Measurements from ENCODE around the gene CNTNAP2. TPM values are rescaled to one million over a fixed set of nuclear protein-coding genes. Genes with fewer than 3 reads are reported as not detected.

CNTNAP2 gene
- total and polyA plus RNA-seq, 2 of the 13 experiments (the other 11 are each of a cell fraction or from before 2014, with no cell fraction given): 0.40 to 0.42 TPM

- Histone ChIP-seq H3K4me3 (replicated peaks in 1 of 3; ENCODE audit: insufficient read depth in 1 of 3, low read depth in 2 of 3, low read length in 3 of 3) (no peak overlapping the region), H3K4me1 (ENCODE audit: insufficient read depth, low read length) (no peaks in the 10 kb centered on the region), H3K27ac (ENCODE audit: extremely low read length, insufficient read depth, low read length) (no peak overlapping the region), H3K27me3 (ENCODE audit: control insufficient read depth in 1 of 2, insufficient read depth in 2 of 2, low read length in 2 of 2) (no peaks in the 10 kb centered on the region), H3K9me3 (ENCODE audit: low read length) (peaks cover 17% of the 10 kb centered on the region; the same call in 1 of the 2 replicates), H3K4me2 (ENCODE audit: low read depth, low read length) (no peak overlapping the region), H2AFZ (ENCODE audit: low read length) (no peak overlapping the region), H3K79me2 (ENCODE audit: insufficient read depth, low read length) (no peaks in the 10 kb centered on the region), H4K20me1 (ENCODE audit: insufficient read depth, low read length) (no peaks in the 10 kb centered on the region), H3K36me3 (replicated peaks in 1 of 2; ENCODE audit: control insufficient read depth in 1 of 2, insufficient read depth in 2 of 2, low read length in 2 of 2) (no peaks in the 10 kb centered on the region), H3K9ac (ENCODE audit: insufficient read depth, low read depth, low read length) (no peak overlapping the region)
- TF ChIP-seq HDAC6 (IDR thresholded peaks at IDR 0.05; ENCODE audit: low read depth, low read length): no peak
- TF ChIP-seq NFIC (IDR thresholded peaks at IDR 0.05; ENCODE audit: low read length): no peak
- no peak for TF ChIP-seq SNRNP70 (IDR thresholded peaks at IDR 0.05; ENCODE audit: low read depth, low read length)
- TF ChIP-seq ZNF354B (CRISPR knock-in tag; IDR thresholded peaks at IDR 0.05): no peak
- no peak for TF ChIP-seq ERF (CRISPR knock-in tag; IDR thresholded peaks at IDR 0.05)
- no peak for TF ChIP-seq ARID3A (IDR thresholded peaks at IDR 0.05; ENCODE audit: low read depth, low read length)
- no peak for TF ChIP-seq CTCF (CRISPR knock-in tag; IDR thresholded peaks at IDR 0.05)
- FAIRE-seq: no peak
- in situ Hi-C loops (cut with HindIII; ENCODE audit: extremely low pct_ligation_motif_present, low pct_unique_long_range_greater_than_20kb) (no loop called here), intact Hi-C loops (cut with micrococcal nuclease; ENCODE audit: unreplicated experiment) (no loop called here)
- whole genome bisulfite sequencing (ENCODE audit: low lambda C conversion rate): under 1% methylated on average over 4 of the region's 4 CpGs
- ATAC-seq: no peak
- ChIA-PET CTCF (ENCODE audit: low intra/inter-chr PET ratio, low total read pairs) (no interaction called here), POLR2A (no interaction called here)
- DNase-seq (ENCODE audit: low spot score): no peak
- BruUV-seq (replicated peaks): no TSS peak
Measured at GRCh38 chr7:147723536-147723935, 1606.9 kb downstream of the CNTNAP2 start.
